ENCODE data around the gene NTSR1.

NTSR1 gene

GRCh38 chr20:62807444-62808210 is 99.0 kb downstream of the NTSR1 start:
- Histone ChIP-seq H3K36me3 (ENCODE audit: control insufficient read depth, insufficient read depth, low read length) (peaks cover 10% of the 10 kb centered on the region), H3K4me3 (ENCODE audit: low read length) (no peak overlapping the region), H3K9ac (ENCODE audit: low read length) (no peak overlapping the region), H3K27me3 (ENCODE audit: control insufficient read depth, insufficient read depth, low read length) (no peaks in the 10 kb centered on the region), H3K9me3 (ENCODE audit: control insufficient read depth, low read length) (no peaks in the 10 kb centered on the region), H3K4me1 (ENCODE audit: control insufficient read depth, insufficient read depth, low read length) (peaks cover 29% of the 10 kb centered on the region)

GRCh38 chr20:62808211-62808865 is 99.7 kb downstream of the NTSR1 start:
- Histone ChIP-seq H3K4me3 (ENCODE audit: low read length) (no peak overlapping the region), H3K9ac (ENCODE audit: low read length) (no peak overlapping the region), H3K36me3 (ENCODE audit: control insufficient read depth, insufficient read depth, low read length) (peaks cover 10% of the 10 kb centered on the region), H3K4me1 (ENCODE audit: control insufficient read depth, insufficient read depth, low read length) (peaks cover 29% of the 10 kb centered on the region), H3K27me3 (ENCODE audit: control insufficient read depth, insufficient read depth, low read length) (no peaks in the 10 kb centered on the region), H3K9me3 (ENCODE audit: control insufficient read depth, low read length) (no peaks in the 10 kb centered on the region)

- no peak overlapping the region for H3K4me3 ChIP-seq (ENCODE audit: low read length)
- H3K27me3 ChIP-seq (ENCODE audit: control insufficient read depth, insufficient read depth, low read length): peaks cover 5% of the 10 kb centered on the region
- H3K9ac ChIP-seq (ENCODE audit: low read length): no peak overlapping the region
- H3K9me3 ChIP-seq (ENCODE audit: control insufficient read depth, low read length): no peaks in the 10 kb centered on the region
- peaks cover 10% of the 10 kb centered on the region for H3K36me3 ChIP-seq (ENCODE audit: control insufficient read depth, insufficient read depth, low read length)
- H3K4me1 ChIP-seq (ENCODE audit: control insufficient read depth, insufficient read depth, low read length): peaks cover 25% of the 10 kb centered on the region
Measured at GRCh38 chr20:62809530-62810428, 101.1 kb downstream of the NTSR1 start.

- H3K9me3 ChIP-seq (ENCODE audit: control insufficient read depth, low read length): no peaks in the 10 kb centered on the region
- peaks cover 29% of the 10 kb centered on the region for H3K4me1 ChIP-seq (ENCODE audit: control insufficient read depth, insufficient read depth, low read length)
- no peak overlapping the region for H3K4me3 ChIP-seq (ENCODE audit: low read length)
- no peak overlapping the region for H3K9ac ChIP-seq (ENCODE audit: low read length)
- H3K36me3 ChIP-seq (ENCODE audit: control insufficient read depth, insufficient read depth, low read length): peaks cover 10% of the 10 kb centered on the region
- H3K27me3 ChIP-seq (ENCODE audit: control insufficient read depth, insufficient read depth, low read length): peaks cover 20% of the 10 kb centered on the region
Measured at GRCh38 chr20:62811320-62811719, 102.7 kb downstream of the NTSR1 start.

GRCh38 chr20:62811720-62812119 is 103.1 kb downstream of the NTSR1 start:
- no peak overlapping the region for H3K4me3 ChIP-seq (ENCODE audit: low read length)
- peaks cover 10% of the 10 kb centered on the region for H3K36me3 ChIP-seq (ENCODE audit: control insufficient read depth, insufficient read depth, low read length)
- no peak overlapping the region for H3K9ac ChIP-seq (ENCODE audit: low read length)
- H3K9me3 ChIP-seq (ENCODE audit: control insufficient read depth, low read length): no peaks in the 10 kb centered on the region
- peaks cover 28% of the 10 kb centered on the region for H3K4me1 ChIP-seq (ENCODE audit: control insufficient read depth, insufficient read depth, low read length)
- peaks cover 24% of the 10 kb centered on the region for H3K27me3 ChIP-seq (ENCODE audit: control insufficient read depth, insufficient read depth, low read length)

All from mucosa of stomach (tissue), 1 donor.